RPMI7951 (cell line): ENCODE results near the gene DDX60. TPM values are rescaled to one million over a fixed set of nuclear protein-coding genes. Genes with fewer than 3 reads are reported as not detected.
"Not testable (repeated sequence)": the region's sequence is repeated elsewhere in the genome, so short reads cannot be mapped to it uniquely, and the experiment has no call there.

Experiments used
- DNase-seq: peaks from one replicate; pipeline ENCODE4 v3.0.0-alpha.2; 2012; ENCODE audit warnings: low read depth
- total RNA-seq: library from RNA; depleted of rRNA; stranded (reverse); fragments of >200 nt; shearing (Covaris generic); gene quantifications from 2 replicates; pipeline ENCODE4 v1.2.3, GENCODE V29; 2014

Gene DDX60
- total RNA-seq, 1 experiment from 2014 or later: 16.1 TPM

DNA sequence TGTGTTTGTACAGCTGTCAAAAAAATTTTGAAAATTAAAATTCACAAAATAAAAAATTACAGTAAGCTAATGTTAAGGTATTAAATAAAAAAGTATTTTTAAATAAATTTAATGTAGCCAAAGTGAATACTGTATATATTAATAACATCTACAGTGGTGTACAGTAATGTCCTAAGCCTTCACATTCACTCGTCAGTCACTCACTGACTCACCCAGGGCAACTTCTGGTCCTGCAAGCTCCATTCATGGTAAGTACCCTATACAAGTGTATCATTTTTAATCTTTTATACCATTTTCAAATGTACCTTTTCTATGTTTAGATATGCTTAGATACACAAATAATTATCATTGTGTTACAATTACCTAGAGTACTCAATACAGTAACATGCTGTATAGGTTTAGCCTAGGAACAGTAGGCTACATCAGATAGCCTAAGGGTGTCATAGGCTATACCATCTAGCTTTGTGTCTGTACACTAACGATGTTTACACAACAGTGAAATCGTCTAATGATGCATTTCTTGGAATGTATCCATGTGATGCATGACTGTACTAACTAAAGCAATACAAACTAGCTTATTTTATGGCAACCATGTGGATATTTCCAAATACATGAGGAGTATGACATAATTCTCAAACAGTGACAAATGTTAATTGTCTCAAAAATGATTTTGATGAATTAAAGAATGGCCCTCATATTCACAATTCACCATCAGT lies 13.7 kb downstream of the DDX60 start:
- DNase-seq: peak; percentile 61

- DNase-seq: not testable (repeated sequence)
Observed at GRCh38 chr4:168303430-168303829, 15.1 kb downstream of the DDX60 start.

- DNase-seq: no peak
Observed at GRCh38 chr4:168293386-168293975, 25.1 kb downstream of the DDX60 start.

DNA sequence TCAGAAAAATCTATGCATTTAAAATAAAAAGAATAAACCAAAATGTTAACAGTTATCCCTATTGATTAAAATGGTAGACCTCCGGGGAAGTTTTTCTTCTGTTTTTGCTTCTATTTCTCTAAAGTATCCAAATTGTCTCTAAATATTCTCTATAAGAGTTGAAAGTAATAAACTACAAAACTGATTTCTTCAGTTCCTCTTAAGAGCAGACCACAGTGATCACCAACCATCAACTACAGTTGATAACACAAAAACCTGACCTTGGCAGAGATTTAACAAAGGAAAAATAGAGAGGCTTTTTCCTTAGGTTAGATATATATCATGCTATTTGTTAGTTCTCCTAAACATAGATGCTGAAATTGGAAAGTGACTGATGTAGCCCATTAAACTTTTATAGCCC lies 27.3 kb downstream of the DDX60 start:
- DNase-seq: no peak

- not testable (repeated sequence) for DNase-seq
Observed at GRCh38 chr4:168285850-168286249, 32.7 kb downstream of the DDX60 start.

DNA sequence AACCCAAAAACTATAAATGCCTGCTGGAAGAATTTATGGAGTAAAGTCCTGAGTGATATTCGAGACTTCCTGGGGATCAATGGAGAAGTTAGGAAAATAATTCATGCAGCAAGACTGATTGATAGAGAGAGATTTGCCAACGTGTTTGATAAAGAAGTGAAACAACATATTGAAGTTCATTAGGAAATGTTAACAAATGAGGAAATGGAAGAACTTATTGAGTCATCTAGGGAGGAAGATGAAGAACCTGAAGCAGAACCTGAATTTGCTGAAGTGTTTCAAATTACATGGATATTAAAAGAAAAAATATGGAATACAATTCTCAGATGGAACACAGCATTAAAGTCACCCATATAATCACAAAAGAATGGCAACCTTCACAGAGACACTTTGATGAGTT lies 39.0 kb downstream of the DDX60 start:
- DNase-seq: no peak

DNA sequence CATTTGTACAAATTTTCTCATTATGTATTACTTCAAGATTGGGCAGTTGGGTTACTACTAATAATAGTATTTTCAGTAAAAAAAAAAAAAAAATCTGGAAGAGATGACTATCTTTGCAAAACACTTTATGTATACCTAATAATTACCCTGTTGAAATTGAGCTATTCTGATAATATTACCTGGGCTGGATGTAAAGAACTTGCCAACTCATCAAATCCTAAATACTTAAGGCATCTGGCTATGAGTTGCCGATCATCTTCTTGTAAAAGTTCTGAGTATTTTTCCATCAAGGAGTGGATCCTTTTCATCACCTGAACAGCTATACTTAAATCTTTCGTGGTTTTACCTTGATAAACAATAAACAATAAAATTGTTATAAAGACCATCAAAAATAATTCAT lies 42.7 kb downstream of the DDX60 start:
- no peak for DNase-seq

- no peak for DNase-seq
Observed at GRCh38 chr4:168274871-168275270, 43.7 kb downstream of the DDX60 start.

GRCh38 chr4:168273838-168274237 lies 44.7 kb downstream of the DDX60 start:
- peak; percentile 41 for DNase-seq

DNA sequence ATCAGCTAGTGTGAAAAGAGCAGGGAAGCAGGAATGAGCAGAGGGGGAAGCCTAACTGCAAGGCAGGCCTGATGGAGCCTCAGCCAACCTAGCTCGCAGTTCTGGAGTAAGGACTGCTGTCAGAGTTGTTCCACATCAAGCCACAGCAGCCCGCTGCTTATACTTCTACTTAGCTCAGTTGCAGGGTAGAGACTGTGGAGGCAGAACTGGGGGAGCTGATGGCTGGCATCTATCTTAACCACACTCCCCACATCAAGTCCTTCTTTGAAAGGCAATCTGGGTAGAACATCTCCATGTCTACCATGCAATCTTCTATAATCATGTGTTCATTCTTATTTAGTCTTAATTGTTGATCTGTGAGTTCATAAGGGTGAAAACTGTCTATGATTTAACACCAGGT lies 46.1 kb downstream of the DDX60 start:
- no peak for DNase-seq

GRCh38 chr4:168269896-168270295 lies 48.7 kb downstream of the DDX60 start:
- DNase-seq: no peak

DNA sequence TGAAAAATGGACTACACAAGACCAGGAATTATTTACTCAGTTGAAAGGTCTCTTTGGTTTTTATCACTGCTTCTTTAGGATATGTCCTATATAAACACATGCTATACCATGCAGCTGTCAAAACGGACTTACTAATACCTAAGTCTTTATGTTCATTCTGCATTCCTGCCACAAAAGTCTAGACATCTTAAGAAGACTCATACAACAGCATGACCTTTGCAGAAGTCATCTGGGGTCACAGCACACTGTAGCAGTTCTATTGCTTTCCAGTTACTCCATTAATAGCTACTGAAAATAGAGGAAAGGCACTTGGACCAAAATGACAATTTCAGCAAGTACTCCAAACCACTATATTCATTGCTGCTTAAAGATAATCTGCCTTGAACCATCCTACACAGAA lies 53.2 kb downstream of the DDX60 start:
- no peak for DNase-seq

- DNase-seq: peak; percentile 4
Observed at GRCh38 chr4:168264903-168265302, 53.6 kb downstream of the DDX60 start.

- DNase-seq: no peak
Observed at GRCh38 chr4:168263039-168263438, 55.5 kb downstream of the DDX60 start.

GRCh38 chr4:168259096-168259495 lies 59.5 kb downstream of the DDX60 start:
- DNase-seq: no peak

DNA sequence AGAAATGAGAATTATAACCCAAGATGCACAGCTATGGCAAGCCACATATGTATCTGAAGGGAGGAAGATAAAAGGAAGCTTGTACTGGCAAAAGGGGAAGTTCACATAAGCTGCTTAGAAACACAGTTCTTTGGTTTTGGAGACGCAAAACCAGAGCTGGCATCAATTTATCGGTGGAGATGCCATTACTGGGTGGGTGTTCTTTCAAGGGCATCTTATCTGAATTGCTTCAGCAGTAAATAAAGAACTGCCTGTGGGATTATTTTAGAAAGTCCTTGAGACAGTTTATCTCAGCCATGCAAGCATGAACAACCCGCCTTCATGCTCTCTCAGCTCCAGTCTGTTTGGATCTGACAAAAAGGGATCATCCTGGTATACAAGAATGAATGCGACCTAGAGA lies 60.8 kb downstream of the DDX60 start:
- DNase-seq: no peak

- DNase-seq: no peak
Observed at GRCh38 chr4:168248176-168248710, 70.3 kb downstream of the DDX60 start.

- DNase-seq: no peak
Observed at GRCh38 chr4:168247603-168248002, 70.9 kb downstream of the DDX60 start.

DNA sequence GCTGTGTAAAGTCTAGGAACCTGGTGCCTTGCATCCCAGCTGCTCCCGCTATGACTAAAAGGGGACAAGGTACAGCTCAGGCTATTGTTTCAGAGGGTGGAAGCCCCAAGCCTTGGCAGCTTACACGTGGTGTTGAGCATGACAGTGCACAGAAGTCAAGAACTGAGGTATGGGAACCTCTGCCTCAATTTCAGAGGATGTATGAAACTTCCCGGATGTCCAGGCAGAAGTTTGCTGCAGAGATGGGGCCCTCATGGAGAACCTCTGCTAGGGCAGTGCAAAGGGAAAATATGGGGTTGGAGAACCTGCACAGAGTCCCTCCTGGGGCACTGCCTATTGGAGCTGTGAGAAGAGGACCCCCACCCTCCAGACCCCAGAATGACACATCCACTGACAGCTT lies 76.6 kb downstream of the DDX60 start:
- DNase-seq: no peak

- DNase-seq: no peak
Observed at GRCh38 chr4:168240821-168241220, 77.7 kb downstream of the DDX60 start.

DNA sequence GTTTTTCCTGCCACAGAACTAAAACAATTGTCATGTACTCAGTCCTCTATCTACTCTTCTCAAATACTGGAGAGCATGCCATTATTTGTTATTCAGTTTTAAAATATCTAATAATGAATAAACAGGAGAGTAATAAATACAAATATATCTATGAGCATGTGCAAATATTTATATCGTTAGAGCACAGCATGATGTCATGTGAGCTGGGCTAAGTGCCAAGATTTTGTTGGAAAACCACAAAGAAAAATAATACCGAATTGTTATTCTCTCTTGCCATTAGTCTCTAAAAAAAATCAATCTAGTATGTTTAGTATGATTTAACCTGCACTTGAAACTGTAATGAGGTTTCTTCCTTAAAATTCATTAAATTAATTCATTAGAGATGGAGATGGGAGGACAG lies 97.3 kb downstream of the DDX60 start:
- DNase-seq: peak; percentile 41

DNA sequence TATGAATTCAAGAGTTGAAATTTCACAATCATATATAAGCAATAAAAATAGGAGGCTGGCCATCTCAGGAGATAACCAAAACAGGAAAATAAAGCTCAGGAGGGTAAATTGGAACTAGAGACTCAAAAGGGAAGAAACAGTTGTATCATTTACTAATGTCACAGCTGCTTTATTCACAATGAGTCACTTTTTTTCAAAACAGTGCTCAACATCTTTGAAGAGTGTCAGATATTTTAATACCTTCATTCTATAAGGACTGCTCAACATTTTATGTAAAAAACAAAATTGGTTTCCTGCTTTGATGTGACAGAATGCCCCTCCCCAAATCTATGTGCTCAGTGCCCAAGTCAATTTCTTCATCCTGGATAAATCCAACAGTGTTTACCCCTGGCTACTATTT lies 97.7 kb downstream of the DDX60 start:
- DNase-seq: no peak

GRCh38 chr4:168218645-168219044 lies 99.9 kb downstream of the DDX60 start:
- DNase-seq: peak; percentile 48
